ENCODE results near the gene HUNK.

Gene HUNK

GRCh38 chr21:32043458-32043857, 170.6 kb downstream of the HUNK start:
- FAIRE-seq: no peak
- DNase-seq (ENCODE audit: insufficient read length, low spot score): no peak
- no peak for TF ChIP-seq CTCF (IDR thresholded peaks at IDR 0.05; ENCODE audit: insufficient read depth, missing control alignments)

- DNase-seq (ENCODE audit: insufficient read length, low spot score): no peak
- TF ChIP-seq CTCF (IDR thresholded peaks at IDR 0.05; ENCODE audit: insufficient read depth, missing control alignments): no peak
- FAIRE-seq: no peak
These were observed 171.7 kb downstream of the HUNK start for GRCh38 chr21:32044205-32045180.

- no peak for TF ChIP-seq CTCF (IDR thresholded peaks at IDR 0.05; ENCODE audit: insufficient read depth, missing control alignments)
- DNase-seq (ENCODE audit: insufficient read length, low spot score): no peak
- no peak for FAIRE-seq
These were observed 173.4 kb downstream of the HUNK start for GRCh38 chr21:32046191-32046590.

- FAIRE-seq (no peak), DNase-seq (ENCODE audit: insufficient read length, low spot score) (no peak)
These were observed 175.5 kb downstream of the HUNK start for GRCh38 chr21:32048353-32048752.

More at GRCh38 chr21:32048353-32048752, 175.5 kb downstream of the HUNK start:
- TF ChIP-seq CTCF (IDR thresholded peaks at IDR 0.05; ENCODE audit: insufficient read depth, missing control alignments): no peak

All from D721Med (cell line).